HG03108 (cell line): ENCODE data around the gene ALPK3.

Experiments
- ATAC-seq: cut with Tn5 transposase; IDR thresholded peaks from one replicate; pipeline ENCODE4 v1.9.1; 2021; ENCODE audit warnings: moderate library complexity; ENCODE audit not compliant: unreplicated experiment

ALPK3 gene

GRCh38 chr15:84822653-84823281 lies 5.6 kb downstream of the ALPK3 start:
- no peak for ATAC-seq

- ATAC-seq, result no peak
Measured at GRCh38 chr15:84823282-84823878, 6.2 kb downstream of the ALPK3 start.

- ATAC-seq, result no peak
Measured at GRCh38 chr15:84824260-84825007, 7.3 kb downstream of the ALPK3 start.

- ATAC-seq, result no peak
Measured at GRCh38 chr15:84826369-84826823, 9.2 kb downstream of the ALPK3 start.

GRCh38 chr15:84827246-84827645 lies 10.1 kb downstream of the ALPK3 start:
- no peak for ATAC-seq

GRCh38 chr15:84828086-84828908 lies 11.1 kb downstream of the ALPK3 start:
- ATAC-seq, result no peak

GRCh38 chr15:84829428-84829827 lies 12.3 kb downstream of the ALPK3 start:
- no peak for ATAC-seq

GRCh38 chr15:84830036-84830435 lies 12.9 kb downstream of the ALPK3 start:
- no peak for ATAC-seq

GRCh38 chr15:84831028-84831427 lies 13.9 kb downstream of the ALPK3 start:
- ATAC-seq, result no peak

- ATAC-seq, result no peak
Measured at GRCh38 chr15:84831613-84832012, 14.5 kb downstream of the ALPK3 start.

GRCh38 chr15:84832448-84833040 lies 15.4 kb downstream of the ALPK3 start:
- no peak for ATAC-seq

- ATAC-seq, result no peak
Measured at GRCh38 chr15:84833447-84834228, 16.5 kb downstream of the ALPK3 start.

- ATAC-seq, result no peak
Measured at GRCh38 chr15:84834229-84834955, 17.2 kb downstream of the ALPK3 start.

- ATAC-seq, result no peak
Measured at GRCh38 chr15:84834969-84835368, 17.8 kb downstream of the ALPK3 start.

GRCh38 chr15:84835661-84836337 lies 18.6 kb downstream of the ALPK3 start:
- ATAC-seq, result no peak

- ATAC-seq, result no peak
Measured at GRCh38 chr15:84836844-84837243, 19.7 kb downstream of the ALPK3 start.

GRCh38 chr15:84839714-84840113 lies 22.6 kb downstream of the ALPK3 start:
- no peak for ATAC-seq

- no peak for ATAC-seq
Measured at GRCh38 chr15:84840255-84840654, 23.1 kb downstream of the ALPK3 start.
